ENCODE data around the gene SLMAP. TPM values are rescaled to one million over a fixed set of nuclear protein-coding genes. Genes with fewer than 3 reads are reported as not detected.

Gene SLMAP
- polyA plus RNA-seq, 2 of the 4 experiments (the other 2 are of a cell fraction) = 15.2 to 33.1 TPM

GRCh38 chr3:57852896-57853295, 96.8 kb downstream of the SLMAP start (continued):
- TF ChIP-seq REST (IDR thresholded peaks at IDR 0.05) = no peak

GRCh38 chr3:57855281-57855680, 99.2 kb downstream of the SLMAP start:
- H3K4me2 ChIP-seq = no peak overlapping the region
- 82% methylated on average over 1 of the region's 1 CpG for WGBS (ENCODE audit: missing lambda C conversion rate)
- FAIRE-seq (no peak), DNase-seq (ENCODE audit: low read depth in 1 of 2, low spot score in 1 of 2) (no peak), ATAC-seq (no peak)
- TF ChIP-seq KDM1A (IDR thresholded peaks at IDR 0.05; ENCODE audit: low read depth) (no peak), REST (IDR thresholded peaks at IDR 0.05) (no peak), HMGXB4 (CRISPR knock-in tag; IDR thresholded peaks at IDR 0.05; ENCODE audit: borderline replicate concordance) (no peak), HEYL (CRISPR knock-in tag; IDR thresholded peaks at IDR 0.05) (no peak), CHD4 (IDR thresholded peaks at IDR 0.05; ENCODE audit: borderline replicate concordance) (no peak), PHF8 (IDR thresholded peaks at IDR 0.05; ENCODE audit: borderline replicate concordance, low read depth) (no peak), ZC3H11A (IDR thresholded peaks at IDR 0.05) (no peak), NR3C1 (IDR thresholded peaks at IDR 0.05) (no peak), PBX3 (IDR thresholded peaks at IDR 0.05) (no peak)
- no peaks in the 10 kb centered on the region for H3K9me3 ChIP-seq
- H3K4me1 ChIP-seq = no peaks in the 10 kb centered on the region
- ChIA-PET CTCF (interaction anchor here (1.7 to 2.3 kb wide), 3 partner anchors 10 to 458 kb away, joined by 4 to 7 read pairs (median 7); no protein-coding TSS in a partner anchor), POLR2A (no interaction called here)
- H3K4me3 ChIP-seq = no peak overlapping the region
- H3K27ac ChIP-seq = no peak overlapping the region

- WGBS (ENCODE audit: missing lambda C conversion rate) = 89% methylated on average over 4 of the region's 4 CpGs
- Histone ChIP-seq H3K4me1 (no peaks in the 10 kb centered on the region), H3K4me3 (no peak overlapping the region), H3K9me3 (no peaks in the 10 kb centered on the region), H3K4me2 (no peak overlapping the region), H3K27ac (no peak overlapping the region)
- FAIRE-seq (no peak), DNase-seq (ENCODE audit: low read depth in 1 of 2, low spot score in 1 of 2) (no peak), ATAC-seq (no peak)
- CTCF ChIA-PET = interaction anchor here (1.0 to 2.3 kb wide), 6 partner anchors 9 to 459 kb away, joined by 3 to 7 read pairs (median 5); partner anchors contain the start of gene ARF4
- POLR2A ChIA-PET = interaction anchor here (0.6 kb wide), 1 partner anchor 164 kb away, joined by 3 read pairs; no protein-coding TSS in a partner anchor
- no peak for TF ChIP-seq HOXB13 (CRISPR knock-in tag; IDR thresholded peaks at IDR 0.05; ENCODE audit: low read depth)
- TF ChIP-seq NPAS2 (CRISPR knock-in tag; IDR thresholded peaks at IDR 0.05; ENCODE audit: borderline replicate concordance) = no peak
- TF ChIP-seq RNF2 (IDR thresholded peaks at IDR 0.05; ENCODE audit: borderline replicate concordance, low read depth) = no peak
- TF ChIP-seq RFX5 (IDR thresholded peaks at IDR 0.05) = no peak
- no peak for TF ChIP-seq BHLHE40 (IDR thresholded peaks at IDR 0.05; ENCODE audit: low read depth, low read length)
- no peak for TF ChIP-seq CTCF (IDR thresholded peaks at IDR 0.05)
- TF ChIP-seq REST (IDR thresholded peaks at IDR 0.05) = no peak
- TF ChIP-seq TFCP2L1 (CRISPR knock-in tag; IDR thresholded peaks at IDR 0.05) = no peak
- TF ChIP-seq NFE2L2 (conservative IDR thresholded peaks at IDR 0.05; ENCODE audit: low read length) = no peak
These were observed 99.8 kb downstream of the SLMAP start for GRCh38 chr3:57855943-57856342.
